ENCODE results near the gene RINT1.
"Not testable (repeated sequence)": the region's sequence is repeated elsewhere in the genome, so short reads cannot be mapped to it uniquely, and the experiment has no call there.

RINT1 gene

DNA sequence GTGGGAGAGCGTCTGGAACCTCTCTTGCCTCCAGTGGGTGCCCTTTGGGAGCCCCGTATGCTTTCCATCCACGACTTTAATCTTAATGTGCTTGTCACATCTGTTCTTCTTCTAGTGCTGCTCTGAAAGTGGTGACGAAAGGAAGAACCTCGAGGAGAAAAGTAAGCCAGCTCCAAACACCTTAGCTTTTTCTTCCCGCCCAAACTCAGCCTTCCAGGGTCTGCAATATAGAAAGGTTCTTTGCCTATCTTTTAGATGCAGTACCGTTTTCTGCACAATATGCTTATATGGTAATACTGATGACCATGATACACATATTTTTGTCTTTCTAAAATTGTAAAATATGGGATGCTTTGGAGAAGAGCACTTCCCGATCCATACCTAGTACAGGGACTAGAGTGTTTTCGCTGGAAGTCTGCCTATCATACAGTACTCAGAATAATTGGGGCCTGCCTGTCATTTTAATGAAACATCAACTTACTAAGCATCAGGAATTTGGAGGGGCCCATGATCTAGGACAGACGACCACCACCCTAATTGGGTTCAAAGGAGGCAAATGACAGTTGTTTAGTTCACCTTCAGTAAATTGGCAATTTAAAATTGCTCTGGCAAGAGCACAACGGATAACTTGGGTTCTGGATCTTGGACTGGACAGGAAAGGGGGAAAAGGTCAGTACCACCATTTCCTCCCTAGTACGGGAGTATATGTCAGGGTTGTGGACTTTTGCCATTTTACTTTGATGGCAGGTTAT lies 884 bp downstream of the RINT1 start:
- no peak for DNase-seq

DNA sequence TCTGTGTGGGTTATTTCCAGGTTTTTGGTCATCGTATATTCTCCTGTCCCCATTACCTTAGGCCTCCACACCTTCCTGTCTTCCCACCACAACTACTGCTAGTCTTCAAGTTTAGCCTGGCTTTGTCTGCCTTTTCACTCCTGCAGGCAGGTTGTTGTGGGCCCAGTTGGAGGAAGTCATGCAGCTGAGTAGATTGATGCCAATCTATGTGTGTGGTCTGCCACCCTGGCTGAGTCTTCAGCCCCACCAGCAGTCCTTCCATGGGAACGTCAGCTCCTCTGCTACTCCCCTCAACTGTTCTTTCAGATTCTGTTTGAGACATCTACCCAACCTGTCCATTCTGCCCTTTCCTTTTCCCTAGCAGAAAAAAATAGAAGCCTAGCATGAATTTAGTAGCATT lies 6.3 kb downstream of the RINT1 start:
- DNase-seq: no peak

DNA sequence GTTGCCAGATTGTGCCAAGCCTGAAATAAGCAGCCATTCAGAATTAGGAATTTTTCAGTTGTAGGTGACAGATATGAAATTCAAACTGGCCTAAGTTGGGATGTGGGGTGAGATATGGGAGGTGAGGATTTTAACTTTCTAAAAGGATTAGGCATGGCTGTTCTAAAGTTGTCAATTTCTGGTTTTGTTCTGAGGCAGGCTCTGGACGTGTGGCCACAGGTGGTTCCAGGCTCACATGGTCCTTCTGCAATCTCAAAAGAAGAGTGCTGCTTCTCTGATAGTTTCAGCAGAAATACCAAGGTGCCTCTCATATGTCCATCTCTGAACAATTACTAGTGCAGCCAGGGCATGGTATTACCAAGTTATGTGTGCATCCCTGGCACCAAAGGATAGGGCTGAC lies 27.9 kb downstream of the RINT1 start:
- no peak for DNase-seq

DNA sequence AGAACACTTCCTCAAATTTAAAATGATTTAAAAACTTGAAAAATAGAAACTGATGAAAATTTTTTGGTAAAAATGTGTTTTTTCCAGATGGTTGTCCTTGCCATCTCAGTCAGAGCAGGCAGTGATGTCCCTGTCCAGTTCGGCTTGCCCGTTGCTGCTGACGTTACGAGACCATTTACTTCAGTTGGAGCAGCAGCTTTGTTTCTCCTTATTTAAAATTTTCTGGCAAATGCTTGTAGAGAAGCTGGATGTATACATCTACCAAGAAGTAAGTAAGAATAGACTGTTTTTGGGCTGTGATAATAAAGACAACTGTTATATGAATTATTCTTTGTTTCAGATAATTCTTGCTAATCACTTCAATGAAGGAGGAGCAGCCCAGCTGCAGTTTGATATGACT lies 33.2 kb downstream of the RINT1 start:
- no peak for DNase-seq

DNA sequence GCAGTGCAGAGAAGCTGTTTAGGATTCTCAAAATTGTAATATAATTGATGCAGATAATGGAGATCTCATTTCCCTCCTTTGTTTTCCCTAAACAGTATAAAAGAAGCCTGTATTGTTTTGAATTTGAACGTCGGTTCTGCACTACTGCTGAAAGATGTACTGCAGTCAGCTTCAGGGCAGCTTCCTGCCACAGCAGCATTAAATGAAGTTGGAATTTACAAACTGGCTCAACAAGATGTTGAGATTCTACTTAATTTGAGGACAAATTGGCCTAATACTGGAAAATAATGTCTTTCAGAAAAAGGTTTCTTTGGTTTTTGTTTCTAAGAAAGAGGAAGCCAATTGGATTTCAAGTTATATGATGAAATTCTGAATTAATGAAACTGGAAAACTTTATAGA lies 35.0 kb downstream of the RINT1 start:
- no peak for DNase-seq

DNA sequence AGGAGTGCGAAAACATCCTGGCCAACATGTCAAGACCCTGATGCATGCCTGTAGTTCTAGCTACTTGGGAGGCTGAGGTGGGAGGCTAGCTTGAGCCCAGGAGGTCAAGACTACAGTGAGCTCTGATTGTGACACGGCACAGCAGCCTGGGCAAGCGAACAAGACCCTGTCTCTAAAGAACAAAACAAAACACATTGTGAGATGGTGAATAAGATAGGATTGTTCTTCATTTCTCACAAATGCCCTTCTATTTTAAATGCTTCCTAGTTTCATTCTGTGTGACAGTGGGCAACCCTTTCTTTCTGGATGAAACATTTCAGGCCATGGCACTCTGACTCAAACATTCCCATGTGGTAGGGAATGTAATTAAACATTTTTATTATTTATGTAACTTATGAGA lies 35.8 kb downstream of the RINT1 start:
- DNase-seq: no peak

DNA sequence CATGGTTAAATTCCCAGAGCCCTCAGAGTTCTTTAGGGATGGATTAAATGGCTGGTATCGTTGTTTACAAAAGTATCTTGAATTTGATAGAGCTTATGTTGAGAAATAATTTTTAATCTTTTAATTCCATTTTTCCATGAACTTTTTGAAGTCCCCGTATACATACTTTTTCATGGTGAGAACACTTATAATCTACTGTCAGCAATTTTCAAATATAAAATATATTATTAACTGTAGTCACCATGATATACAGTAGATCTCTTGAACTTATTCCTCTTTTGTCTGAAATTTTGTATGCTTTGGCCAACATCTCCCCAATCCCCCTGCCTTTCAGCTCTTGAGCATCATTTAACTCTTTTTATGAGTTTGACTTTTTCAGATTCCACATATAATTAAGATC lies 39.9 kb downstream of the RINT1 start:
- no peak for DNase-seq

DNA sequence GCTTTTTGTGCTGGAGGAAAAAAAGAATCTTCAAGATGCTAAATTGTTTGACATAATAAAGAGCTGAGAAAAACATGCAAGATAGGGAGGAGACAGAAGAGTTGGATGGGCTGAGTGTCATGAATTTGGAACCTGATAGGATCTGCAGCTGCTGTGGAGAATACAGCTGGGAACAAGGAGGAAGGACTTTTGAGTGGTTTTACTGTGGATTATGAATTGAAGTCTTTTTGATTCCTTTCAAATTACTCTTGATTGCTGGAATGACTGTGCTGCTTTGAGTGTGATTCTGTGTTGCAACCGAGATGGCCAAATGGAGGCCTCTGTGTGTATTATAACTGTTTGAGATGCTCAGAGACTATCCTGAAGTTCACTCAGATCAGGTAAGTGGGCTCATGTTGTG lies 45.2 kb downstream of the RINT1 start:
- no peak for DNase-seq

DNA sequence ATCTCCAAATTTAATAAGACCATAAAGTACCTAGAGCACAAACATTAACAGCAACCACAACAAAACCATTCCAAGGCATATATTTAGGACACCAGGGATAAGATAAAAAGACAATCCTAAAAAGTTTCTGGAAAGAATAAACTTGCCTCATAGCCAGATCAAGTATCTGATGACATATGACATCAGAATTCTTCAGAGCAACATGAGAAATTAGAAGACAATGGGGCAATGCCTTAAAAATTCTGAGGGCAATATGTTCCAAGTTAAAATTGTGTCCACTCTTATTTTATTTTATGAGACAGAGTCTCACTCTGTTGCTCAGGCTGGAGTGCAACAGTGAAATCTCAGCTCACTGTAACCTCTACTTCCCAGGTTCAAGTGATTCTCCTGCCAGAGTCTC lies 46.5 kb downstream of the RINT1 start:
- DNase-seq: no peak

DNA sequence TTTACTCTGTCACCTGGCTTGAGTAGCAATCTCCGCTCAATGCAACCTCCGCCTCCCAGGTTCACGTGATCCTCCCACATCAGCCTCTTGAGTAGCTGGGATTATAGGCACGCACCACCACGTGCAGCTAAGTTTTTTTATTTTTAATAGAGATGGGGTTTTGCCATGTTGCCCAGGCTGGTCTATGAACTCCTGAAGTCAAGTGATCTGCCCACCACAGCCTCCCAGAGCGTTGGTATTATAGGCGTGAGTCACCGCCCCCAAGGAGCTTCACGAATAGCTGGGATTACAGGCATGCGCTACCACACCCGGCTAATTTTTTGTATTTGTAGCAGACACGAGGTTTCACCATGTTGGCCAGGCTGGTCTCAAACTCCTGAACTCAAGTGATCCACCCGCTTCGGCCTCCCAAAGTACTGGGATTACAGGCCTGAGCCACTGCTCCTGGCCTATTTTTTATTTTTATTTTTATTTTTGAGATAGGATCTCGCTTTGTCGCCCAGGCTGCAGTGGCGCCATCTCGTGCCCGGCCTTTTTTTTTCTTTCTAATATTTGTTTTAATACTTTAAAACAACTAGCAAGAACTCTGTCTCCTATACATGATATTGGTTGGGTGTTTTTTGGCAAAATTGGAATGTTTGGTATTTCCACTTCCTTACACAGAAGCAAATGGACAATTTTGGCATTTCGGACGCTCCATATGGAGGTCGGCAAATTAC lies 48.2 kb downstream of the RINT1 start:
- DNase-seq: no peak

DNA sequence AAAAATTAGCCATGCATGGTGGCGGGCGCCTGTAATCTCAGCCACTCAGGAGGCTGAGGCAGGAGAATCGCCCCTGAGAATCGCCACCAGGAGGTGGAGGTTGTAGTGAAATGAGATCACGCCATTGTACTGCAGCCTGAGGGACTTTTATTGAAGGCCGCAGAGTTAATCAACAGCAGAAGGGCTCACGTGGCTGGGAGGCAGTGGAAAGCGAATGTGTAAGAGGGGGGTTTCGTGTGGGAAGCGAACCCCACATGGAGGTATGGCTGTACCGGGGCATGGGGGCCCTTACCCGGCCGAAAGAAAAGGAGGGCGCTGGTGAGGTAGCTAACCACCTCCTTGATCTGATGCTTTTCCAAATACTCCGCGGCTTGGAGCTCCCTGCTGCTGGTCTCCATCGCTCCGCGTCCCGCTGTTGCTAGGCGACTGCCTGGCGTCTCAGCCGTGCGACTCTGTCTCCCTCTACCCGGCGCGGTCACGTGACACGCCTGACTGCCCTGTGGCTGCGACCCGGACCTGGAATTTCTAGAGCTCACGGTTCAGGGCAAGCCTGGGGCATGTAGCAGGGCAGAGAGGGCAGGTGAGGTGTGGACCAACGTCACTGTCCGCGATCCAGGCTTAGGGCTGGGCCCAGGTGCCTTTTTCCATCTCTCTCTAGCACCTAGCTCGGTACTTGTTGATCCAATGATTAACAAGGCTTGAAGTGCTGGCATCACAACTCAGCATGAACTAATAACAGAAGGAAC lies 49.2 kb downstream of the RINT1 start, which contains the start of gene EFCAB10:
TSS of gene EFCAB10 (minus strand) at position 428 of the 746 bp plus-strand sequence. CDS start at position 398, 30 bp downstream.
- DNase-seq: peak; percentile 45

DNA sequence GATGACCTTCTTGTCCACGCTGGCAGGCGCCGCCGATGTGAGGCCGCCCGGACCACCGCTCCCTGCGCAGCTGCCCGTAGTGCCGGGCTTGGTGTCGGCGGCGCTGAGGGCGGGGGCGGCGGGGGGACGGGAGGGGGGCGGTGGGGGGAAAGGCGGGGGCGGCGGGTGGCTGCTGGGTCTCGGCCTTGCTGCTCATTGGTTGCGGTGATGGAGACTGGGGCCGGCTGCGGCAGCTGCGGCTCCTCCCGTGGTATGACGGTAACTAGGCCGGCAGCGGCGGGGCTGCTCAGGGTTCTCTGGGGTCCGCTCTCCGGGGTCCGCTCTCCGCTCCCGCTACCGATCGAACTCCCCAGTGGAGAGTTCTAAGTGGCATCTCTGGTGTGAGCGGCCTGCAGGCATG lies 51.1 kb downstream of the RINT1 start:
- no peak for DNase-seq

DNA sequence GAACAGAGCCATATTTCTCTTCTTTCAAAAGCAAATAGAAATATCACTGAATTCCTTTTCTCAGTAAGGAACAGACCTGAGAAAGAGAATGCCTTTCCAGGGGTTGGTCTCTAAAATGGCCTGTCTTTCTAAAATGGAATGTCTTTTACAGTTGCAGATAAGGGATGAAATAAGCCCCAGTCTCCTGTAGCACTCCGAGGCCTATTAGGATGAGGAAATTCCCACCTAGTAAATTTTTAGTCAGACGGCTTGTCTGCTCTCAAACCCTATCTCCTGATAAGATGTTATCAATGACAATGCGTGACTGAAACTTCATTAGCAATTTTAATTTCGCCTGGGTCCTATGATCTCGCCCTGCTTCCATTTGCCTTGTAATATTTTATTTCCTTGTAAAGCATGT lies 52.2 kb downstream of the RINT1 start:
- DNase-seq: no peak

DNA sequence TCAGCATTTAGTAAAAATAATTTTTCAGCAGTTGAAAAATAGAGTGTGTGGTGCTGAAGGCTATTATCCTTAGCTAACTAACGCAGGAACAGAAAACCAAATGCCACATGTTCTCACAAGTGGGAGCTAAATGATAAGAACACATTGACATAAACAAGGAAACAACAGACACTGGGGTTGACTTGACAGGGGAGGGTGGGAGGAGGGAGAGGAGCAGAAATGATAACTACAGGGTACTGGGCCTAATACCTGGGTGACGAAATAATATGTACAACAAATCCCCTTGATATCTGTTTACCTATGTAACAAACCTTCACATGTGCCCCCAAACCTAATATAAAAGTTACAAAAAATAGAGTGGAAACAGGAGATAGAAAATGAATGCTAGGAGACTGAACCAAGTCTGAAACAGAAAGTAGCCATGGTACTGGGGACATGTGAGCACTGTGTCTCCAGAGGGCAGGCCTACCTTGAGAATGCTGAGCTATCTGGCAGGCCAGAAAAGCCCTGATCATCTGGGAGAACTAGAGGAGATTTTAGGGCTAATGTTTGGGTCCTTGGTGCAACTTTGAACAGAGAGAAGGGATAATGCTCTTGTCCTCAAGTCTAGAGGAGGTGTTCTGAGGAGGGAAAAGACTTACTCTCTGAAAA lies 54.0 kb downstream of the RINT1 start:
- no peak for DNase-seq

DNA sequence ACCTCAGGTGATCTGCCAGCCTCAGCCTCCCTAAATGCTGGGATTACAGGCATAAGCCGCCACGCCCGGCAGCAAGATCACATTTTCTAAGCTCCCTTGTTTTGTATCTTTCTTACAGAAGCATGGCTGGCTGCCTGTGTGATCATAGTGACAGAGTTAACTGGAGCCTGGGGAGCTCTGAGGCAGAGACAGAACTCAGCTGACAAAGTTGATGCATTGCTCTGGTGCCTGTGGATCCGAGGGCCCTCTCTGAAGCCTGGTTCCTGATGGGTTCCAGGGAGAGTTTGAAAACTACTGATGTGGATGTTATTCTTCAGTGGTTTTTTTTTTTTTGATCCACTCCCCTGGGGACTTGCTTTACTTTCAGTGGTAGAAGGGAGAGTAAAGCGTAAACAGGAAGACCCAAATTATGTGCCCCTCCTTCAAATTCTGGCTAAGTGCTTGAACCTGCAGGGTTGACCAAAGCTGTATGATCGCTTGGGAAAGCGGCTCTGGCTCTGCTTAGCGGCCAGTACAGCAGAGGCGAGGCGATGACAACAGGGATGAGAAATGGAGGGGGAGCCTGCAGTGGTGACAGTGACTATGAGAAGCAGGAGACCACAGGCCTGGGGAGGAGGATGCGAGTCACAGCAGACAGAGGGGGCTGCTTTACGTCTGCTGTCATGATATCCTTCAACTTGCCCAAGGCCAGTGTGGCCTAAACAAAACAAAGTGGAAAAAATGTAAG lies 56.1 kb downstream of the RINT1 start:
- DNase-seq: no peak

DNA sequence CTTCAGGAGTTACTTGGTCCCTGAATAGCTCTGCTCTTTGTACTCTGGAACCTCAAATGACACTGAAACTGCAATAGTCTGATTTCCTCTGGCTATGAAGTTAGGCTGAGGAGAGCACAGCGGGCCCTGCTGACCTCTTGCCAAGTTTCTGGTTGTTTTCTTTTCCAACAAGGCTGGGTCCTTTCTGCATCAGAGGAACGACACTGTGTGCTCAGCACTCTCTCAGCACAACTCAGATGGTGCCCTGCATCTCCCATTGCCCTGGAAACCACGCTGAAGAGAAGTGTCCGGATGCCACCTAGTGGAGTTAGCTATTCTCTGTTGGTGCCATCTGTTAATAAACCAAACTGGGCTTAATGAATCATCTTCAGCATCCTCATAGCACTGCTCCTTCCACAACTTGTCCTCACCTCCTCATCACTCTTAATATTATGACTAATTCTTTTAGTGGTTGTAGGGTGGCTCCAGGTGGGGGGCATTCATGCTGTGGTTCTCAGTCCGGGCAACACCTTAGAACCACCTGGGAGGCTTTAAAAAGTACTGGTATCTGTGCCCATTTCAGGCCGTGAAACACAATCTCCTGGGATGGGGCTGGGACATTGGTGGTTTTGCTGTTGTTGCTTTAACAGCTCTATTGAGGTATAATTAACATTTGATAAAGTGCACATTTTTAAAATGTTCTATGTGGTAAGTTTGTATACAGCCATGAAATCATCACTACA lies 57.5 kb downstream of the RINT1 start:
- peak; percentile 34 for DNase-seq

DNA sequence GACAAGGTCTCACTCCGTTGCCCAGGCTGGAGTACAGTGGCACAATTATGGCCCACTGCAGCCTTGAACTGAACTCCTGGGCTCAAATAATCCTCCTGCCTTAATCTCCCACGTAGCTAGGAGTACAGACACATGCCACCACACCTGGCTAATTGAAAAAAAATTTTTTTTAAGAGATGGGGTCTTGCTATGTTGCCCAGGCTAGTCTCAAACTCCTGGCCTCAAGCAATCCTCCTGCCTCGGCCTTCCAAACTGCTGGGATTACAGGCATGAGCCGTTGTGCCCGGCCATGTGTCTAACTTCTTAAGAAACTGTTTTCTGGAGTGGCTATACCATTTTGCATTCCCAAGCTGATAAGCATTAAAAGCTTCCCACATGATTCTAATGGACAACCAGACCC lies 58.8 kb downstream of the RINT1 start:
- DNase-seq: no peak

DNA sequence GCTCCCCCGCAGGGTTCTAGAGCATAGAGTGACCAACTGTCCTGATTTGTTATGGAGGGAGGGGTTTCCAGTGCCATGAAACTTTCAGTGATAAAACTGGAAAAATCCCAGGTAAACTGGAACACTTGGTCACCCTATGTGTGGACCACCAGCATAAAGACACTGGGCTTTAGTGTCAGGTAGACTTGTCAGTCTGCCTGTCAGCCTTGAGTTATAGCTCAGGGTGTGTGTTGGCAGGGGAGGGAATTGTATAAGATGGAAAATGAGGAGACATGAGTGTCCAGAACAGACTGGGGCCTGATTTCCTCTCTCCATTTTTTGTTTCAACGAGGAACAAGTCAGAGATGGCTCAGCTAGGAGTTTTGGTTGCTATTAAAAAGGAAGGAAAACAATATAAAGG lies 59.5 kb downstream of the RINT1 start:
- no peak for DNase-seq

DNA sequence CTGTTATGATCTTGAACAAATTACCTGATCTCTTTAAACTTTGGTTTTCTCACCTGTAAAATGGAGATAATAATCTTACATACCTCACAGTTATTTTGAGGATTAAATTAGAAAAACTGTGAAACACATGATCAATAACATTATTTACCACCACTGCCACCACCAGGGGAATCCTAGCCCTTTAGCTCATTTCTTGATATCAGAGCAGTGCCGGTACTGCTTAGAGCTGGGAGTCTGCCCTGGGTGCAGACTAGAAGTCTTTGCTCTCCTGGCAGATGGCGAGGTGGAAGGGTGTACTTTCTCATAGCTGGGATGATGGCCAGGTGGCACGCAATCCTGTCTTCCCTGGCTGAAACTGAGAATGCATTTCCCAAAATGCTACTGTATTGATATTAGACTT lies 62.0 kb downstream of the RINT1 start:
- DNase-seq: no peak

DNA sequence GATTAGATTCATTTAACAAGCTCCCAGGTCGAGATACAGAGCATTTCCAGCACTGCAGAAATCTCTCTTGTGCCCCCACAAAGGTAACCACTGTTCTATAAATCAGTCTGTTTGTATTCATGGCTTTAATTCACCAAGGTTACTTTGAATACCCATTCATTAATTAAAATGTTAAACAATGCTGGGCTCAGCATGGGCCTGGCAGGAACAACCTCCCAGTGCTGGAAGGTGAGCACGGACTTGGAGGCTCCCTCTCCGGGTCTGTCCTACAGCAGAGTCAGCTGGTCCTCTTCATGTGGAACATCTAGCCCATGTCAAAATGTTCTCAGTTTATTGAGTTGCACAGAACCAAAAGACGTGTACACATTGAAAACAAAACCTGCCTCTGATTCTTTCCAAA lies 64.9 kb downstream of the RINT1 start:
- DNase-seq: no peak

DNA sequence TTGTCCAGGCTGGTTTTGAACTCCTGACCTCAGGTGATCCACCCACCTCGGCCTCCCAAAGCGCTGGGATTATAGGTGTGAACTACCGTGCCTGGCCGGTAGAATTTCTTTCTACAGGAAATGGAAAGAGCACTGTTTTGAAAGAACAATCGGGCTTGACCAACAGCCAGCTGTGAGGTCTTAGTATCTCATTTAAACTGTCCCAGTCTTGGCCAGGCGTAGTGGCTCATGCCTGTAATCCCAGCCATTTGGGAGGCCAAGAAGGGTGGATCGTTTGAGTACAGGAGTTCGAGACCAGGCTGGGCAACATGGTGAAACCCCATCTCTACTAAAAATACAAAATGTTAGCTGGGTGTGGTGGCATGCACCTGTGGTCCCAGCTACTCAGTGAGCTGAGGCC lies 67.1 kb downstream of the RINT1 start:
- not testable (repeated sequence) for DNase-seq

DNA sequence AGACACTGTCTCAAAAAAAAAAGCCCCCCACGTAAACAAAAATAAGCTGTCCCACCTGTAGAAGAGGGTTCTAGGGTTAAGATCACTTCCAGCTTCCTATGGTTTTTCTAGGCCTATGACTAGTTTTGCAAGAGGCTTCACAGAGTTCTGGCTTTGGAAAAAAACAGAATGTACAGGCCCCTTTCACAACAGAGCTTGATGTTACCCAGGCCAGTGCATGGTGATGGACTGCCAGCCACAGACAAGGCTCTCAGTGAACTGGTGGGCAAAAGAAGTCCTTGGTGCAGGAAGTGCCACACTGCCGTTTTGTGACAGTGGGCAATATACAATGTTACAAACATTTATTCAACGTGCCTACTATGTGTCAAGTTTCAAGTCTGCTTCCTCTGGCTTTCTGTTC lies 67.5 kb downstream of the RINT1 start:
- no peak for DNase-seq
